K562 (cell line): Measurements from ENCODE around the gene NSMF. TPM values are rescaled to one million over a fixed set of nuclear protein-coding genes. Genes with fewer than 3 reads are reported as not detected.

Experiments used
- CCNT2 ChIP-seq: IDR thresholded peaks from 2 replicates; pipeline ENCODE4 v1.6.1; 2011; ENCODE audit warnings: borderline replicate concordance, low read depth, mild to moderate bottlenecking, moderate library complexity, mixed read lengths, low read length; ENCODE audit not compliant: insufficient read length; ENCODE audit errors: extremely low read depth
- GABPA ChIP-seq: fragments of 200-800 bp; sonication (Bioruptor generic); conservative IDR thresholded peaks from 2 replicates; pipeline ENCODE4 v1.6.1; 2016; ENCODE audit warnings: low read depth, missing genetic modification characterization, missing compliant biosample characterization
- IRF2 ChIP-seq: sonication (generic); formaldehyde crosslinking; IDR thresholded peaks from 2 replicates; pipeline ENCODE4 v1.8.1; 2022; ENCODE audit warnings: mild to moderate bottlenecking, missing genetic modification reagents
- MECOM ChIP-seq: fragments of 250-450 bp; sonication (Bioruptor Pico); IDR thresholded peaks from 2 replicates; pipeline ENCODE4 v1.8.0; 2022; ENCODE audit warnings: inconsistent platforms
- SP1 ChIP-seq: sonication (generic); formaldehyde crosslinking; IDR thresholded peaks from 2 replicates; pipeline ENCODE4 v1.8.1; 2022; ENCODE audit warnings: mild to moderate bottlenecking, missing genetic modification reagents
- TAL1 ChIP-seq: fragments of 450-650 bp; IDR thresholded peaks from 2 replicates; pipeline ENCODE4 v1.6.1; 2016; ENCODE audit warnings: mild to moderate bottlenecking
- polyA plus RNA-seq, 8 experiments: library from polyadenylated mRNA; depleted of rRNA in 4 of 8; stranded (reverse) in 5 of 8; unstranded in 3 of 8; fragments of >200 nt; fragmentation: Nextera tagmentation in 2 of 8; fragmentation: Illumina TruSeq in 1 of 8; extraction: Ambion mirVana in 2 of 8; extraction: Trizol in 1 of 8; gene quantifications; 2 replicates each; pipeline versions ENCODE4 v1.2.1 to v1.2.3, GENCODE V29; 2011 to 2014; ENCODE audit warnings: inconsistent platforms in 1 of 8, missing spikeins in 1 of 8
- total RNA-seq, 7 experiments: library from RNA; depleted of rRNA in 6 of 7; stranded (reverse); fragments of >200 nt in 6 of 7; fragmentation: Illumina TruSeq in 2 of 7; extraction: Trizol in 2 of 7; gene quantifications; 2 replicates each; pipeline versions ENCODE4 v1.2.1 to v1.2.3, GENCODE V29; 2011 to 2021; ENCODE audit warnings: low replicate concordance in 1 of 7
- TF ChIP-seq, protein P1 (sequence below): fragments of 200-800 bp; sonication (Bioruptor generic); IDR thresholded peaks from 2 replicates; pipeline ENCODE4 v1.6.1; 2017; ENCODE audit warnings: missing genetic modification characterization, missing compliant biosample characterization
- TF ChIP-seq, protein P2 (sequence below), 2 experiments: fragments of 450-650 bp; conservative IDR thresholded peaks; 2 replicates each; pipeline ENCODE4 v1.6.1; 2017; ENCODE audit warnings: mild to moderate bottlenecking in 2 of 2, moderate library complexity in 2 of 2
- TF ChIP-seq, protein P3 (sequence below): sonication (generic); formaldehyde crosslinking; IDR thresholded peaks from 2 replicates; pipeline ENCODE4 v1.8.0; 2022; ENCODE audit warnings: mild to moderate bottlenecking, missing genetic modification reagents
- TF ChIP-seq, protein P4 (sequence below), 2 experiments: fragments of 450-650 bp in 1 of 2; sonication (generic) in 1 of 2; formaldehyde crosslinking in 1 of 2; IDR thresholded peaks; 2 replicates each; pipeline versions ENCODE4 v1.7.1 to v1.9.0; 2016 to 2022; ENCODE audit warnings: inconsistent platforms in 1 of 2, mild to moderate bottlenecking in 1 of 2, missing genetic modification reagents in 1 of 2
- TF ChIP-seq, protein P5 (sequence below): fragments of 450-650 bp; formaldehyde crosslinking; IDR thresholded peaks from 2 replicates; pipeline ENCODE4 v1.4.0; 2020; ENCODE audit warnings: mild to moderate bottlenecking, mixed read lengths

Gene NSMF
- total and polyA plus RNA-seq, 9 of the 15 experiments (the other 6 are each of a cell fraction or from before 2014, with no cell fraction given): 0.20 to 82.7 (median 29.3) TPM

DNA sequence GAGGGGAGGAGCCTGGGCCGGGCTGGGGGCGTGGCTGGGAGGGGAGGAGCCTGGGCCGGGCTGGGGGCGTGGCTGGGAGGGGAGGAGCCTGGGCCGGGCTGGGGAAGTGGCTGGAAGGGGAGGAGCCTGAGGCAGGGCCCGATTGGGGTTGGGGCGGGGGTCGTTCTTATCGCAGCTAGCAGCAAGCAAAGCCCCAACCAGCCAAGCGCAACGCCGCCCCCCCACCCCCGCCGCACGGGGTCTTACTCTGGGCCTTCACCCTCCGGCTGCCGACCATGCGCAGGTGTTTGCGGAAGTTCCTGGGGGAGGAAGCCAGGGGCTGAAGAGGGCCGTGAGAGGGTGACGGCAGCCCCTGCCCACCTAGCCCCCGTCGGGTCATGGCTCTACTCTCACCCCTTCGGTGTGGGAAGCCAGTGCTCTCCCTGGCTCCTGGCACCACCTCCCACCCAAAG lies 5.0 kb downstream of the NSMF start (continued):
- TF ChIP-seq GABPA (tag) (no peak), SP1 (CRISPR knock-in tag) (peak; percentile 47; the same call in 1 of the 2 replicates), TAL1 (no peak), CCNT2 (peak; percentile 32), IRF2 (CRISPR knock-in tag) (no peak), MECOM (no peak)
- TF ChIP-seq, protein P1, sequence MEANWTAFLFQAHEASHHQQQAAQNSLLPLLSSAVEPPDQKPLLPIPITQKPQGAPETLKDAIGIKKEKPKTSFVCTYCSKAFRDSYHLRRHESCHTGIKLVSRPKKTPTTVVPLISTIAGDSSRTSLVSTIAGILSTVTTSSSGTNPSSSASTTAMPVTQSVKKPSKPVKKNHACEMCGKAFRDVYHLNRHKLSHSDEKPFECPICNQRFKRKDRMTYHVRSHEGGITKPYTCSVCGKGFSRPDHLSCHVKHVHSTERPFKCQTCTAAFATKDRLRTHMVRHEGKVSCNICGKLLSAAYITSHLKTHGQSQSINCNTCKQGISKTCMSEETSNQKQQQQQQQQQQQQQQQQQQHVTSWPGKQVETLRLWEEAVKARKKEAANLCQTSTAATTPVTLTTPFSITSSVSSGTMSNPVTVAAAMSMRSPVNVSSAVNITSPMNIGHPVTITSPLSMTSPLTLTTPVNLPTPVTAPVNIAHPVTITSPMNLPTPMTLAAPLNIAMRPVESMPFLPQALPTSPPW (CRISPR knock-in tag): peak; percentile 31; the same call in 1 of the 2 replicates
- TF ChIP-seq, protein P2, sequence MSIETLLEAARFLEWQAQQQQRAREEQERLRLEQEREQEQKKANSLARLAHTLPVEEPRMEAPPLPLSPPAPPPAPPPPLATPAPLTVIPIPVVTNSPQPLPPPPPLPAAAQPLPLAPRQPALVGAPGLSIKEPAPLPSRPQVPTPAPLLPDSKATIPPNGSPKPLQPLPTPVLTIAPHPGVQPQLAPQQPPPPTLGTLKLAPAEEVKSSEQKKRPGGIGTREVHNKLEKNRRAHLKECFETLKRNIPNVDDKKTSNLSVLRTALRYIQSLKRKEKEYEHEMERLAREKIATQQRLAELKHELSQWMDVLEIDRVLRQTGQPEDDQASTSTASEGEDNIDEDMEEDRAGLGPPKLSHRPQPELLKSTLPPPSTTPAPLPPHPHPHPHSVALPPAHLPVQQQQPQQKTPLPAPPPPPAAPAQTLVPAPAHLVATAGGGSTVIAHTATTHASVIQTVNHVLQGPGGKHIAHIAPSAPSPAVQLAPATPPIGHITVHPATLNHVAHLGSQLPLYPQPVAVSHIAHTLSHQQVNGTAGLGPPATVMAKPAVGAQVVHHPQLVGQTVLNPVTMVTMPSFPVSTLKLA (conservative IDR thresholded peaks at IDR 0.05): peak in 1 of 2 experiments; percentile 35; a peak in 2 of 4 replicates
- TF ChIP-seq, protein P3, sequence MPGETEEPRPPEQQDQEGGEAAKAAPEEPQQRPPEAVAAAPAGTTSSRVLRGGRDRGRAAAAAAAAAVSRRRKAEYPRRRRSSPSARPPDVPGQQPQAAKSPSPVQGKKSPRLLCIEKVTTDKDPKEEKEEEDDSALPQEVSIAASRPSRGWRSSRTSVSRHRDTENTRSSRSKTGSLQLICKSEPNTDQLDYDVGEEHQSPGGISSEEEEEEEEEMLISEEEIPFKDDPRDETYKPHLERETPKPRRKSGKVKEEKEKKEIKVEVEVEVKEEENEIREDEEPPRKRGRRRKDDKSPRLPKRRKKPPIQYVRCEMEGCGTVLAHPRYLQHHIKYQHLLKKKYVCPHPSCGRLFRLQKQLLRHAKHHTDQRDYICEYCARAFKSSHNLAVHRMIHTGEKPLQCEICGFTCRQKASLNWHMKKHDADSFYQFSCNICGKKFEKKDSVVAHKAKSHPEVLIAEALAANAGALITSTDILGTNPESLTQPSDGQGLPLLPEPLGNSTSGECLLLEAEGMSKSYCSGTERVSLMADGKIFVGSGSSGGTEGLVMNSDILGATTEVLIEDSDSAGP (CRISPR knock-in tag): no peak
- TF ChIP-seq, protein P4, sequence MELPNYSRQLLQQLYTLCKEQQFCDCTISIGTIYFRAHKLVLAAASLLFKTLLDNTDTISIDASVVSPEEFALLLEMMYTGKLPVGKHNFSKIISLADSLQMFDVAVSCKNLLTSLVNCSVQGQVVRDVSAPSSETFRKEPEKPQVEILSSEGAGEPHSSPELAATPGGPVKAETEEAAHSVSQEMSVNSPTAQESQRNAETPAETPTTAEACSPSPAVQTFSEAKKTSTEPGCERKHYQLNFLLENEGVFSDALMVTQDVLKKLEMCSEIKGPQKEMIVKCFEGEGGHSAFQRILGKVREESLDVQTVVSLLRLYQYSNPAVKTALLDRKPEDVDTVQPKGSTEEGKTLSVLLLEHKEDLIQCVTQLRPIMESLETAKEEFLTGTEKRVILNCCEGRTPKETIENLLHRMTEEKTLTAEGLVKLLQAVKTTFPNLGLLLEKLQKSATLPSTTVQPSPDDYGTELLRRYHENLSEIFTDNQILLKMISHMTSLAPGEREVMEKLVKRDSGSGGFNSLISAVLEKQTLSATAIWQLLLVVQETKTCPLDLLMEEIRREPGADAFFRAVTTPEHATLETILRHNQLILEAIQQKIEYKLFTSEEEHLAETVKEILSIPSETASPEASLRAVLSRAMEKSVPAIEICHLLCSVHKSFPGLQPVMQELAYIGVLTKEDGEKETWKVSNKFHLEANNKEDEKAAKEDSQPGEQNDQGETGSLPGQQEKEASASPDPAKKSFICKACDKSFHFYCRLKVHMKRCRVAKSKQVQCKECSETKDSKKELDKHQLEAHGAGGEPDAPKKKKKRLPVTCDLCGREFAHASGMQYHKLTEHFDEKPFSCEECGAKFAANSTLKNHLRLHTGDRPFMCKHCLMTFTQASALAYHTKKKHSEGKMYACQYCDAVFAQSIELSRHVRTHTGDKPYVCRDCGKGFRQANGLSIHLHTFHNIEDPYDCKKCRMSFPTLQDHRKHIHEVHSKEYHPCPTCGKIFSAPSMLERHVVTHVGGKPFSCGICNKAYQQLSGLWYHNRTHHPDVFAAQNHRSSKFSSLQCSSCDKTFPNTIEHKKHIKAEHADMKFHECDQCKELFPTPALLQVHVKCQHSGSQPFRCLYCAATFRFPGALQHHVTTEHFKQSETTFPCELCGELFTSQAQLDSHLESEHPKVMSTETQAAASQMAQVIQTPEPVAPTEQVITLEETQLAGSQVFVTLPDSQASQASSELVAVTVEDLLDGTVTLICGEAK (IDR thresholded peaks at IDR 0.05): no peak
- TF ChIP-seq, protein P4 (CRISPR knock-in tag; IDR thresholded peaks at IDR 0.05): no peak
- TF ChIP-seq, protein P5, sequence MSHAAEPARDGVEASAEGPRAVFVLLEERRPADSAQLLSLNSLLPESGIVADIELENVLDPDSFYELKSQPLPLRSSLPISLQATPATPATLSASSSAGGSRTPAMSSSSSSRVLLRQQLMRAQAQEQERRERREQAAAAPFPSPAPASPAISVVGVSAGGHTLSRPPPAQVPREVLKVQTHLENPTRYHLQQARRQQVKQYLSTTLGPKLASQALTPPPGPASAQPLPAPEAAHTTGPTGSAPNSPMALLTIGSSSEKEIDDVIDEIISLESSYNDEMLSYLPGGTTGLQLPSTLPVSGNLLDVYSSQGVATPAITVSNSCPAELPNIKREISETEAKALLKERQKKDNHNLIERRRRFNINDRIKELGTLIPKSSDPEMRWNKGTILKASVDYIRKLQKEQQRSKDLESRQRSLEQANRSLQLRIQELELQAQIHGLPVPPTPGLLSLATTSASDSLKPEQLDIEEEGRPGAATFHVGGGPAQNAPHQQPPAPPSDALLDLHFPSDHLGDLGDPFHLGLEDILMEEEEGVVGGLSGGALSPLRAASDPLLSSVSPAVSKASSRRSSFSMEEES: no peak
